Measurements from ENCODE around the gene SKAP1.

The SKAP1 gene

DNA sequence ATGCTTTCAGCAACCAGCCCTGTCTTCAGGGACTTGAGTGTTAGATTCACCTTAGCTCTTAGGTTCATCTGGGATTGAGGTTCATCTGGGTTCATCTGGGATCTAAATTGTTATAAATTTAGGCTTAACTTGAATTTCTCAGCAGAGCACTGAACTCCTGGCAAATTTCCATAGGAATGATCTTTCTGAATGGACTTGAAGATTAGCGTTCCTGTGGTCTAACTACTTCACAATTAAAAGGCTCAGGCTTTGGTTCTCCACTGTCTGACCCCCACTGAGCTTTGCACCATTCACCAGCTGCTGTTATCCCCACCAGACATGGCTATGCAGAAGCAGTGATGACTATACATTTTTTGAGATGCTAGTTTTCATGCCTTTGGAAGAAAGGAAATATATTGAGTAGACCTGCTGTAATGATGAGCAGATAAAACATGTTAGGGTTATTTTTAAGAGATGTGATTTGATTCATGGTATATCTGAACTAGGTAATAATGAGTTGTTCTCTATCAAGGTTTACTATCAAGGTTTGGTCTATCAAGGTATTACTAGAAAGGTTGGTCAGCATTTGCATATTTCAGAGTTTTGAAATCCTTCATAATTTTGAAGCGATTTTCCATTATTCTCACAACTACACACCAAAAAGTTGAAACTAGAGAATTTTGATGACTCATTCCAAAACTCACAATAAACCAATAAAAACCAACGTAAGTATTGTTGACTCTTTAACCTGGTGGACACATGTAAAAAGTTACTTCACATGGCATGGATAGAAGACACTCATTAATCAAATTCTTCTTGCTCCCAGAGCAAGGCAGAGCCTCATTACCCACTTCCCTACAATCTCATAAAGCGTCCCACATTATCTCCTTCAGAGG is 250.7 kb downstream of the SKAP1 start:
- Mint-ChIP-seq H3K4me1 (peaks cover 30% of the 10 kb centered on the region), H3K36me3 (ENCODE audit: low read depth) (no peaks in the 10 kb centered on the region), H3K4me3 (no peak overlapping the region), H3K27ac (no peak overlapping the region), H3K27me3 (ENCODE audit: low read depth, poor library complexity) (no peaks in the 10 kb centered on the region), H3K9me3 (no peaks in the 10 kb centered on the region)
- TF ChIP-seq, protein P1, sequence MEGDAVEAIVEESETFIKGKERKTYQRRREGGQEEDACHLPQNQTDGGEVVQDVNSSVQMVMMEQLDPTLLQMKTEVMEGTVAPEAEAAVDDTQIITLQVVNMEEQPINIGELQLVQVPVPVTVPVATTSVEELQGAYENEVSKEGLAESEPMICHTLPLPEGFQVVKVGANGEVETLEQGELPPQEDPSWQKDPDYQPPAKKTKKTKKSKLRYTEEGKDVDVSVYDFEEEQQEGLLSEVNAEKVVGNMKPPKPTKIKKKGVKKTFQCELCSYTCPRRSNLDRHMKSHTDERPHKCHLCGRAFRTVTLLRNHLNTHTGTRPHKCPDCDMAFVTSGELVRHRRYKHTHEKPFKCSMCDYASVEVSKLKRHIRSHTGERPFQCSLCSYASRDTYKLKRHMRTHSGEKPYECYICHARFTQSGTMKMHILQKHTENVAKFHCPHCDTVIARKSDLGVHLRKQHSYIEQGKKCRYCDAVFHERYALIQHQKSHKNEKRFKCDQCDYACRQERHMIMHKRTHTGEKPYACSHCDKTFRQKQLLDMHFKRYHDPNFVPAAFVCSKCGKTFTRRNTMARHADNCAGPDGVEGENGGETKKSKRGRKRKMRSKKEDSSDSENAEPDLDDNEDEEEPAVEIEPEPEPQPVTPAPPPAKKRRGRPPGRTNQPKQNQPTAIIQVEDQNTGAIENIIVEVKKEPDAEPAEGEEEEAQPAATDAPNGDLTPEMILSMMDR (IDR thresholded peaks at IDR 0.05) = no peak
- DNase-seq = no peak

DNA sequence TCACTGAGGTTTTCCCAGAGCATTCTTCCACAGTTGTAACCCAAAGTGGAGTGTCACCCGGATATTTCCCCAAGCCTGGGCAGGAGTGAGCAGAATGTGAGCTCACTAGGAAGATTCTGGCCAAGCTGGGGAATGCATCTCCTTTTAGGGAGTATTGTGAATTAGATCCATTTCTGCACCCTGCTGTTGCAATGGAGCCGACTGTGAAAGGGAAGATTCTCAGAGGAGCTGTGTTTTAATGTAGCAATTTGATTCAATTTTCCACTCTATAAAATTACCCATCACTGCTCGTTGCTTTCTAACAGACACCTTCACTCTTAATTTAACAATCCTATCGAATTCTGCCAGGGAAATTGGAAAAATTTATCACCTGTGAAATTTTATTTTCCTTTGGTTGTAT is 251.7 kb downstream of the SKAP1 start:
- no peak overlapping the region for H3K27ac Mint-ChIP-seq
- no peaks in the 10 kb centered on the region for H3K9me3 Mint-ChIP-seq
- DNase-seq = no peak
- TF ChIP-seq, protein P1 (IDR thresholded peaks at IDR 0.05) = no peak
- peaks cover 30% of the 10 kb centered on the region for H3K4me1 Mint-ChIP-seq
- no peak overlapping the region for H3K4me3 Mint-ChIP-seq
- no peaks in the 10 kb centered on the region for H3K27me3 Mint-ChIP-seq (ENCODE audit: low read depth, poor library complexity)
- no peaks in the 10 kb centered on the region for H3K36me3 Mint-ChIP-seq (ENCODE audit: low read depth)

DNA sequence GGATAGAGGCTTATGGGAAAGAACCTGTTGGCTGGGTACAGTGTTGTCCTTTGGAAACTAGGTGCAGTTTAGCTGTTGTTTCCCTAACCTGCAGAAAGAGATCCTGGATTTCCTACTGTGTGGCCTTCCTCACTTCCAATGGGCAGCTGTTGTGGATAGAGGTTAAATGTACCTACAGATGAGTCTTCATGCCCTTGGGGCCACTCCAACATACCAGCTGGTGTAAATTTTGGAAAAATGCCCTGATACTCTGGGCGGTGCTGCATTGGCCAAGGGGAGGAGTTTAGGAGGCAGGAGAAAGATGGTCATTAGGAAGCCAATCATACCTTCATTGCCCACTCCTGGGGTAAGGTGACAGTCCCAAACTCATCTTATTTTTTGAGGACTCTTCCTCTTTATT is 252.2 kb downstream of the SKAP1 start:
- no peak for DNase-seq
- H3K27ac Mint-ChIP-seq = no peak overlapping the region
- TF ChIP-seq, protein P1 (IDR thresholded peaks at IDR 0.05) = no peak
- H3K4me3 Mint-ChIP-seq = no peak overlapping the region
- H3K27me3 Mint-ChIP-seq (ENCODE audit: low read depth, poor library complexity) = no peaks in the 10 kb centered on the region
- H3K9me3 Mint-ChIP-seq = no peaks in the 10 kb centered on the region
- H3K4me1 Mint-ChIP-seq = peaks cover 25% of the 10 kb centered on the region
- no peaks in the 10 kb centered on the region for H3K36me3 Mint-ChIP-seq (ENCODE audit: low read depth)

DNA sequence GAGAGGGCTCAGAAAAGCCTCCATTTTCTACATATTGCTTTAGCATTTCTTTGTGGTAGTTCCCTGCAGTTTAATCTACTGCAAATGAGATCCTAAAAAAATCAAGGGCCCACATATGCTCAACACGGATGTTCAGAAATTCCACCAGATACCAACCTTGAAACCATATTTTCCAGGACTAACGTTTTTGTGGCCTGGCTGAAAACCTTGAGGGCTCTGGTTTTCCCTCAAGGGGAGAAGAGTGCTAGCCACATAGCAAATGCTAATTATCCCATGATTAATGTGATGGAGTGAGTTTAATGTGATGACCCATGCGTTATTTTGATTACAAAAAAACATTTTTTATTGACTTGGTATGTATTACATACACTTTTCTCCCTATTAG is 253.6 kb downstream of the SKAP1 start:
- H3K9me3 Mint-ChIP-seq = no peaks in the 10 kb centered on the region
- H3K4me3 Mint-ChIP-seq = no peak overlapping the region
- peaks cover 4% of the 10 kb centered on the region for H3K27me3 Mint-ChIP-seq (ENCODE audit: low read depth, poor library complexity)
- no peak for DNase-seq
- TF ChIP-seq, protein P1 (IDR thresholded peaks at IDR 0.05) = no peak
- no peaks in the 10 kb centered on the region for H3K36me3 Mint-ChIP-seq (ENCODE audit: low read depth)
- H3K27ac Mint-ChIP-seq = no peak overlapping the region
- peaks cover 14% of the 10 kb centered on the region for H3K4me1 Mint-ChIP-seq

DNA sequence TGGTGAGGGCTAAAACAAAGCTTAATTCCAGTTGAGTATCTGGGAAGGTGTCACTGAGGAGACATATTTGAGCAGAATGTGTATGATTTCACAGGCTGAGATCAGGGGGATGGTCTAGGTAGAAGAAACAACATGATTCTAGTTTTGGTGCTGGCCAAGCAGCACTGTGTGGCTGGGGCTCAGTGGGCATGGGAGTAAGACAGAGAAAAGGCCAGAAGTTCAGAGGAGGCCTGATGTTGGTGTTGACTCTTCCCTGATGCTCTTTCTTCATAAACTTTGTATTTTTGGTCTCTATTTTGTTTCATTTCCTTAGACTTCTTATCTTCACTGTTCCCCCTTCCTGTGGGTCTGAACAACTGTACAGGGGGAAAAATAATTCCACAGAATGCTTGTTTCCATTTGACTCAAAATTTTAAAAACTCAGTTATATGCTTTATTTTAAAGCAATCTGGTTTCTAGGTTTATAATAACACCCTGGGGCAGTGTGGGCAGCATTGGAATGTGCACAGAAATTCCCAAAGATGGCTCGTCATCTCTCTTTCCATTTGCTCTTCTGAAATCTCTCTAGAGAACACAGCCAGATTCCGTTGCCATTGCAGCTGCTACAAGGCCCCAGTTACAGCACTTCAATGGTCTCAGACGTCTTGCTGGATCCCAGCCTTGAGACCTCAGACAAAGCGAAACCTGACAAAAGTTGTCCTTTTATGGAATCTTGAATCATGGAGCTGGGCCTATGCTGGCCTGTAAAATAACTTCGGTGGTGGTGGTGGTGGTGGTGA is 254.1 kb downstream of the SKAP1 start:
- peaks cover 14% of the 10 kb centered on the region for H3K4me1 Mint-ChIP-seq
- no peaks in the 10 kb centered on the region for H3K36me3 Mint-ChIP-seq (ENCODE audit: low read depth)
- no peak overlapping the region for H3K27ac Mint-ChIP-seq
- TF ChIP-seq, protein P1 (IDR thresholded peaks at IDR 0.05) = no peak
- H3K9me3 Mint-ChIP-seq = no peaks in the 10 kb centered on the region
- DNase-seq = no peak
- no peak overlapping the region for H3K4me3 Mint-ChIP-seq
- peaks cover 4% of the 10 kb centered on the region for H3K27me3 Mint-ChIP-seq (ENCODE audit: low read depth, poor library complexity)

Data from nephron progenitor cell (in vitro differentiated cells).